Activated CD4-positive, alpha-beta T cell treated with anti-CD3 and anti-CD28 coated beads, Interleukin-10, Interleukin-2, amounts not matched to agents 100 ng/mL and 50 ng/mL, durations not matched to agents 16 hours and 8 hours (primary cell): ENCODE results near the gene TESK2.

Experiments
- DNase-seq: peaks from one replicate; pipeline ENCODE4 v3.0.0-alpha.2; 2020

The TESK2 gene

DNA sequence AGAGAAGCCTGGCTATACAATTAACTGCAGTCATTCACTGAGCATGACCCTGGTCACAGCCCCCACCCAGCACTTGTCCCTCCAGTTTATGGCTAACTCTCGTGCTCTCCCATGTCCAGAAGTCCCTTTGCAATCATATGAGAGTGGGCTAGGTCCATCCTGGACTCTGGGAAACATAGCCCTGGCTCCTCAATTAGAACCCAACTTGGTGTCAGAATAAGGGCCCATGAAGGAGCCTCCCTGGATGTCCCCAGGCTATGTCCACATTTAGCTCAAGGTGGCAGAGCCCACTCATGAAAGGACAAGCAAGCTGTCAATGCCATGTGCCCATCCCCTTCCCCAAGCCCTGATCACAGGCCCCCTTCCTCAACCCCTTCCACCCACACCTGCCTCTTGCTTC, 191.7 kb downstream of the TESK2 start:
- no peak for DNase-seq

DNA sequence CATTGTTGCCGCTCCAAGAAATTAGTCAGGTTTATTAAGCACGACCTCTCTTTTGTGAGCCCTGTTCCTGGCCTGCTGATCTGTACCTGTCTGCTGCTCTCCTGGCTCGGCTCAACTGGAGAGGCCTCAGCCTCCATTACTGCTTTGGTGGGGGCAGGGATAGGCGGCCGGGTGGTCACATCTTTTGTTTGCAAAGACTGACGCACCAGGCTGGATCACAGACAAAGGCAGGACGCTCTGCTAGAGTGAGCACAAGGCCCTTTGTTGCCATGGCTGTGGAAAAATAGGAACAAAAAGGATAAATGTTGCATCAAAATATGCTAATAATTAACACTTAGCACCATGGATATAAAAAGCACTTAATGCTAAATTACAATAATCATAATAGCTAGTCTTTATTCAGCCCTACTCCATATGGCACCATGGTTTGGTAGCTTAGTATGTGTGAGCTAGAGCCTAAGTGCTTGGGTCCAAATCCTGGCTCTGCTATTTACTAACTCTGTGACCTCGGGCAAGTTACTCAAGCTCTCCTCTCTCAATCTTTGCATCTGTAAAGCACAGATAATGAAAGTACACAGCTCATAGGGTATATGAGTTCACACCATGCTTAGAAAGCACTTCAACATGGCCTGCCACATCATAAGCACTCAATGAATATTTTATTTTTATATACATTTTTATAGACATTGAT, 193.2 kb downstream of the TESK2 start:
- DNase-seq = no peak
